Muscle of back (tissue), 11 donors: Measurements from ENCODE around the gene CD109. TPM values are rescaled to one million over a fixed set of nuclear protein-coding genes. Genes with fewer than 3 reads are reported as not detected.
"Not testable (repeated sequence)": the region's sequence is repeated elsewhere in the genome, so short reads cannot be mapped to it uniquely, and the experiment has no call there.

ENCODE experiments used
- DNase-seq, 3 donors: peaks; one replicate each; pipeline versions ENCODE4 v3.0.0 to v3.0.0-alpha.2; 2013
- polyA plus RNA-seq, 10 donors: library from polyadenylated mRNA; unstranded; fragments of 120-200 nt; gene quantifications; one replicate each; pipeline ENCODE4 v1.2.1, GENCODE V29; 2013; ENCODE audit not compliant: insufficient read length in 10 of 10

CD109 gene
- polyA plus RNA-seq, 10 donors: 15.5 to 26.8 (median 18.0) TPM

DNA sequence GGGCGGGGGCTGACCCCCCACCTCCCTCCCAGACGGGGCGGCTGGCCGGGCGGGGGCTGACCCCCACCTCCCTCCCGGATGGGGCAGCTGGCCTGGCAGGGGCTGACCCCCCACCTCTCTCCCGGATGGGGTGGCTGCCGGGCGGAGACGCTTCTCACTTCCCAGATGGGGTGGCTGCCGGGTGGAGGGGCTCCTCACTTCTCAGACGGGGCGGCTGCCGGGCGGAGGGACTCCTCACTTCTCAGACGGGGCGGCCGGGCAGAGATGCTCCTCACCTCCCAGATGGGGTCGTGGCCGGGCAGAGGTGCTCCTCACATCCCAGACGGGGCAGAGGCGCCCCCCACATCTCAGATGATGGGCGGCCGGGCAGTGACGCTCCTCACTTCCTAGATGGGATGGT is 155.0 kb downstream of the CD109 start:
- not testable (repeated sequence) for DNase-seq

- peak; percentile 76 to 89 (median 87) for DNase-seq
These were observed 159.2 kb downstream of the CD109 start for GRCh38 chr6:73854998-73855718.

DNA sequence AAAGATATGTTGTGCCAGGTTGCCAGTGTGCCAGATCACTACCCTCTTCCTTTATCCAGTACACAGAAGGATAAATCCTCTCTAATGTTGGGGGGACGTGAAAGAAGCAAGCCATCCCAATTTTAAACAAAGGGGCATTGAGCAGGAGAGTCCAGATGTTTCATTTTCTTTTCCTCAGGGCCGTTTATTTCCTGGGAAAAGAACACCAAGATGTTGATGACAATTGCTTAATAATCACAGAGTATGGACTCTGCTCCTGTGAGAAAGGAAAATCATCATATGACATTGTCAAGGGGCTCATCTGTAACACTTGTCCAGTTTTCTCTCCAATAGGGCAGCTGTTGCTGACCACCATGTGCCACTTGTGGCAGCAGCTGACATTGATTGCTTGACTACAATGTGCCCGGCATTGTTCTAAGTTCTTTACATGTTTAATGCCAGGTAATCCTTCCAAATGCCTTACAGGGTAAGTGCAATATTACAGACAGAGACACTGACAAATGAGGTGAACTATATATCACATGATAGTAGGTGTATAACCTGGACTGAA is 161.4 kb downstream of the CD109 start:
- no peak for DNase-seq

DNA sequence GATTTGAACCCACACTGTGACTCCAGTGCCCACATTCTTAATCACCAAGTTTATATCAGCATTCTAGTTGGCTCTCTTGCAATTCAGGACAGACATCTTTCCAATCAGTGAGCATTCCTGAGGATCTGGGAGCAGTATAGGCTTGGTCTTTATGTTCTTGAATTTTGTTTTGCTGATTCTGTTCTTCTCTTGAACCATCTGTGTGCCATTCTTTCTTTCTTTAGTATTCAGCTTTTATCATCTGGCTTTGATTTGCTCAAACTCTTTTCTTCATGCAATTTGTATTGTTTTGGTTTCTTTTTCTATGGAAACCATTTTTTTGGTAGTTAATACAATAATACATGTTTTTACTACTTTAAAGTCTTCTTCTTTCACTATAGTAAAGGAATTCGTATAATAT is 162.4 kb downstream of the CD109 start:
- peak in 1 of 3 donors; percentile 40 for DNase-seq

- no peak for DNase-seq
These were observed 164.3 kb downstream of the CD109 start for GRCh38 chr6:73860303-73860702.

DNA sequence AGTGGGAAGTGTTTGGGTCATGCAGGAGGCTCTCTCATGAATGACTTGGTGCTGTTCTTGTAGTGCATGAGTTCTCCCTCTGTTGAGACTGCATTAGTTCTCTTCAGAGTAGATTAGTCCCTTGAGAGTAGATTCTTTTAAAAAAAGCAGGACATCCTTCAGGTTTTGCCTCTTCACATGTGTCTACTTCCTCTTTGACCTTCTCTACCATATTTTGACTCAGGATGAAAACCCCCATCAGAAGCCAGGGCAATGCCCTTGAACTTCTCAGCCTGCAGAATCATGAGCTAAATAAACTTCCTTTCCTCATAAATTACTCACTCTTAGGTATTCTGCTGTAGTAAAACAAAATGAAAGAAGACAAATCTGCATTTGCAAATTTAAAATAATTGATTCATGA is 170.3 kb downstream of the CD109 start:
- no peak for DNase-seq

DNA sequence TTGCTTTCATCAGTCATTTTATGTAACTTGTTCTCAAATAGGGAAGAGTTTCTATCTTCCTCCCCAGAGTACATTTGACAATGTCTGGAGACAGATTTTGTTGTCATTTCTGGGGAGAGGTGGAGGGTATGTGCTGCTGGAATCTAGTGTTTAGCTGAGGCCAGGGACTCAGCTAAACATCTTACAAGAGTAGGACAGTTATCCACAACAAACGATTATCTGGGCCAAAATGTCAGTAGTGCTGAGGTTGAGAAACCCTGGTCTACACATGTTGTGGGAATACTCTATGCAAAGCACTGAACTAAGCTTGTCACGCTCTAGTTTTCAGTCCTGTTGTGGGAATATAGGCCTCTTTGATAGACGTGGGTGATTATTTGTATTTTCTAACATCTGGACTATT is 171.4 kb downstream of the CD109 start:
- no peak for DNase-seq

GRCh38 chr6:73870907-73871306 is 174.9 kb downstream of the CD109 start:
- DNase-seq: no peak

GRCh38 chr6:73873081-73873480 is 177.1 kb downstream of the CD109 start:
- DNase-seq: no peak

Other genes starting within 250 kb of the CD109 start
- 1 to 10 TPM; 3.7 to 5.8 (median 4.6) TPM for gene CGAS, start 243.9 kb upstream of the CD109 start, polyA plus RNA-seq
- gene MTO1, start 234.5 kb upstream of the CD109 start, polyA plus RNA-seq: 10 to 100 TPM; 13.6 to 24.1 (median 19.1) TPM
- gene EEF1A1, start 175.2 kb upstream of the CD109 start, polyA plus RNA-seq: over 10,000 TPM; 19,920 to 28,084 (median 23,432) TPM
- 10 to 100 TPM; 14.6 to 24.7 (median 18.4) TPM for gene SLC17A5, start 42.2 kb upstream of the CD109 start, polyA plus RNA-seq